ENCODE data around the gene TSPAN10. TPM values are rescaled to one million over a fixed set of nuclear protein-coding genes. Genes with fewer than 3 reads are reported as not detected.
A peak's percentile ranks its signal among the peaks of the same experiment; 100 is the strongest.

TSPAN10 gene
- total RNA-seq, 1 donor from 2014 or later = 0.53 TPM

- TF ChIP-seq CTCF (IDR thresholded peaks at IDR 0.05; ENCODE audit: insufficient read depth, low read length, severe bottlenecking) = no peak
- DNase-seq (ENCODE audit: low read depth) (no peak), FAIRE-seq (no peak)
- Histone ChIP-seq H3K27me3 (ENCODE audit: control insufficient read depth, insufficient read depth, low read length) (no peaks in the 10 kb centered on the region), H3K36me3 (ENCODE audit: control insufficient read depth, insufficient read depth, low read length) (peaks cover 6% of the 10 kb centered on the region), H3K4me3 (ENCODE audit: low read depth, low read length) (no peak overlapping the region)
Observed at GRCh38 chr17:81660441-81660840, 23.4 kb downstream of the TSPAN10 start.

- no peak for TF ChIP-seq CTCF (IDR thresholded peaks at IDR 0.05; ENCODE audit: insufficient read depth, low read length, severe bottlenecking)
Observed at GRCh38 chr17:81662002-81662401, 25.0 kb downstream of the TSPAN10 start.

GRCh38 chr17:81664051-81664470 is 27.1 kb downstream of the TSPAN10 start:
- peaks cover 7% of the 10 kb centered on the region for H3K36me3 ChIP-seq (ENCODE audit: control insufficient read depth, insufficient read depth, low read length)
- DNase-seq (ENCODE audit: low read depth) = peak; percentile 20
- FAIRE-seq = no peak
- H3K27me3 ChIP-seq (ENCODE audit: control insufficient read depth, insufficient read depth, low read length) = no peaks in the 10 kb centered on the region
- H3K4me3 ChIP-seq (ENCODE audit: low read depth, low read length) = no peak overlapping the region
- no peak for TF ChIP-seq CTCF (IDR thresholded peaks at IDR 0.05; ENCODE audit: insufficient read depth, low read length, severe bottlenecking)

More at GRCh38 chr17:81662002-81662401, 25.0 kb downstream of the TSPAN10 start:
- no peak overlapping the region for H3K4me3 ChIP-seq (ENCODE audit: low read depth, low read length)
- peaks cover 6% of the 10 kb centered on the region for H3K36me3 ChIP-seq (ENCODE audit: control insufficient read depth, insufficient read depth, low read length)
- no peak for FAIRE-seq
- H3K27me3 ChIP-seq (ENCODE audit: control insufficient read depth, insufficient read depth, low read length) = no peaks in the 10 kb centered on the region
- no peak for DNase-seq (ENCODE audit: low read depth)

- Histone ChIP-seq H3K27me3 (ENCODE audit: control insufficient read depth, insufficient read depth, low read length) (no peaks in the 10 kb centered on the region), H3K4me3 (ENCODE audit: low read depth, low read length) (peak overlapping the region; percentile 76), H3K36me3 (ENCODE audit: control insufficient read depth, insufficient read depth, low read length) (peaks cover 16% of the 10 kb centered on the region)
- FAIRE-seq (no peak), DNase-seq (ENCODE audit: low read depth) (peak; percentile 4)
- TF ChIP-seq CTCF (IDR thresholded peaks at IDR 0.05; ENCODE audit: insufficient read depth, low read length, severe bottlenecking) = no peak
Observed at GRCh38 chr17:81665205-81666091, 28.5 kb downstream of the TSPAN10 start.

- no peaks in the 10 kb centered on the region for H3K27me3 ChIP-seq (ENCODE audit: control insufficient read depth, insufficient read depth, low read length)
- H3K4me3 ChIP-seq (ENCODE audit: low read depth, low read length) = peak overlapping the region; percentile 76
- FAIRE-seq = no peak
- no peak for DNase-seq (ENCODE audit: low read depth)
- no peak for TF ChIP-seq CTCF (IDR thresholded peaks at IDR 0.05; ENCODE audit: insufficient read depth, low read length, severe bottlenecking)
- peaks cover 19% of the 10 kb centered on the region for H3K36me3 ChIP-seq (ENCODE audit: control insufficient read depth, insufficient read depth, low read length)
Observed at GRCh38 chr17:81666092-81666341, 29.0 kb downstream of the TSPAN10 start.

All from bronchial epithelial cell (primary cell).